Endothelial cell of umbilical vein (primary cell): ENCODE measurements around the gene EDEM2. TPM values are rescaled to one million over a fixed set of nuclear protein-coding genes. Genes with fewer than 3 reads are reported as not detected.

Experiments
- BruUV-seq: library from RNA; stranded (reverse); fragments of 400-500 nt; replicated peaks from 2 replicates; lab custom pipeline; 2021; lab: Mats Ljungman, UMichigan
- CTCF ChIA-PET: fragments of 300-600, 350-600 bp; sonication (Branson Sonifier 250); formaldehyde crosslinking; loops from one replicate; lab custom pipeline; 2021; ENCODE audit warnings: antibody characterized with exemption, inconsistent platforms; lab: Charles Lee
- POLR2A ChIA-PET: fragments of 300-600, 350-600 bp; sonication (Branson Sonifier 250); formaldehyde crosslinking; loops from one replicate; lab custom pipeline; 2021; ENCODE audit warnings: antibody characterized with exemption, inconsistent platforms; lab: Charles Lee
- DNase-seq: peaks from one replicate; pipeline ENCODE4 v3.0.0-alpha.2; 2011; ENCODE audit warnings: low read depth, low spot score
- FAIRE-seq: peaks from 2 replicates; lab custom pipeline; 2011; peaks lifted over from hg19 to GRCh38; lab: Jason Lieb, UNC
- H2AFZ ChIP-seq: 2 replicates; pipeline ENCODE4 v1.6.0; 2012; ENCODE audit warnings: low read depth, low read length, control low read depth, inconsistent platforms
- H3K27ac ChIP-seq: 2 replicates; pipeline ENCODE4 v1.5.1; 2011; ENCODE audit warnings: low read depth, mild to moderate bottlenecking, control low read depth, low read length, moderate library complexity; ENCODE audit not compliant: insufficient read depth
- H3K27me3 ChIP-seq, 2 experiments: 2 replicates each; pipeline versions ENCODE4 v1.6.0 to v1.6.1; 2011; ENCODE audit warnings: low read length in 2 of 2, mixed read lengths in 1 of 2; ENCODE audit not compliant: control insufficient read depth in 2 of 2, insufficient read depth in 2 of 2
- H3K36me3 ChIP-seq, 2 experiments: 2 replicates in 1 of 2; 3 replicates in 1 of 2; pipeline ENCODE4 v1.5.1; 2011; ENCODE audit warnings: low read length in 2 of 2, mild to moderate bottlenecking in 1 of 2, moderate library complexity in 1 of 2; ENCODE audit not compliant: control insufficient read depth in 2 of 2, insufficient read depth in 2 of 2; ENCODE audit errors: extremely low read depth in 1 of 2
- H3K4me1 ChIP-seq: 3 replicates; pipeline ENCODE4 v1.5.1; 2011; ENCODE audit warnings: mild to moderate bottlenecking, low read length; ENCODE audit not compliant: control insufficient read depth, insufficient read depth; ENCODE audit errors: extremely low read depth
- H3K4me2 ChIP-seq: 2 replicates; pipeline ENCODE4 v1.6.1; 2011; ENCODE audit warnings: low read length, control low read depth, mixed read lengths; ENCODE audit not compliant: insufficient read depth
- H3K4me3 ChIP-seq, 3 experiments: fragments of 200-600 bp in 1 of 3; sonication (generic), shearing (Covaris generic) in 1 of 3; replicated peaks in 1 of 3; 2 replicates each; pipeline ENCODE4 v1.5.1; 2011 to 2016; ENCODE audit warnings: control low read depth in 3 of 3, low read length in 3 of 3, mild to moderate bottlenecking in 2 of 3, inconsistent platforms in 1 of 3, low read depth in 1 of 3, moderate library complexity in 1 of 3; ENCODE audit not compliant: insufficient read depth in 1 of 3
- H3K79me2 ChIP-seq: 2 replicates; pipeline ENCODE4 v1.6.0; 2012; ENCODE audit warnings: low read length, inconsistent platforms; ENCODE audit not compliant: control insufficient read depth, insufficient read depth
- H3K9ac ChIP-seq: replicated peaks from 2 replicates; pipeline ENCODE3; 2011; ENCODE audit warnings: low read length, control low read depth; ENCODE audit not compliant: insufficient read depth; ENCODE audit errors: extremely low read depth
- H3K9me1 ChIP-seq: replicated peaks from 3 replicates; pipeline ENCODE4 v1.6.0; 2011; ENCODE audit warnings: mild to moderate bottlenecking, low read length; ENCODE audit not compliant: control insufficient read depth, insufficient read depth; ENCODE audit errors: extremely low read depth
- H3K9me3 ChIP-seq: replicated peaks from 2 replicates; pipeline ENCODE4 v1.5.1; 2012; ENCODE audit warnings: low read length, inconsistent platforms; ENCODE audit not compliant: control insufficient read depth, insufficient read depth
- H4K20me1 ChIP-seq: replicated peaks from 2 replicates; pipeline ENCODE3; 2011; ENCODE audit warnings: mild to moderate bottlenecking, low read length; ENCODE audit not compliant: control insufficient read depth, insufficient read depth; ENCODE audit errors: extremely low read depth
- EZH2 ChIP-seq: IDR thresholded peaks from 2 replicates; pipeline ENCODE4 v1.6.1; 2012; ENCODE audit warnings: borderline replicate concordance, low read depth, mild to moderate bottlenecking, moderate library complexity, low read length, inconsistent platforms; ENCODE audit not compliant: severe bottlenecking
- FOS ChIP-seq: IDR thresholded peaks from 2 replicates; pipeline ENCODE4 v1.6.1; 2011; ENCODE audit warnings: mild to moderate bottlenecking, low read length, moderate library complexity, borderline replicate concordance; ENCODE audit not compliant: insufficient read depth
- GATA2 ChIP-seq: IDR thresholded peaks from 2 replicates; pipeline ENCODE4 v1.7.0; 2011; ENCODE audit warnings: low read depth, mild to moderate bottlenecking, moderate library complexity, mixed read lengths, low read length; ENCODE audit not compliant: insufficient read length, insufficient read depth
- JUN ChIP-seq: IDR thresholded peaks from 2 replicates; pipeline ENCODE4 v1.6.1; 2011; ENCODE audit warnings: borderline replicate concordance, low read depth; ENCODE audit not compliant: insufficient read length, insufficient read depth
- MYC ChIP-seq: IDR thresholded peaks from one replicate; pipeline ENCODE4 v1.6.1; 2011; ENCODE audit warnings: mild to moderate bottlenecking, low read depth, low read length
- POLR2A ChIP-seq: IDR thresholded peaks from 2 replicates; pipeline ENCODE4 v1.6.1; 2012; ENCODE audit warnings: low read depth, mild to moderate bottlenecking, control low read depth, low read length
- dilution Hi-C: fragments of 300-500 bp; cut with MboI; formaldehyde crosslinking; loops from one replicate; pipeline ENCODE4 v1.15.0; 2019; ENCODE audit warnings: low sequenced_read_pairs; ENCODE audit not compliant: extremely low pct_ligation_motif_present
- intact Hi-C: fragments of 100-400 bp; cut with micrococcal nuclease; formaldehyde crosslinking; loops from one replicate; pipeline ENCODE4 v1.10.0; 2022
- polyA plus RNA-seq, 4 experiments: library from polyadenylated mRNA; depleted of rRNA in 3 of 4; stranded (reverse) in 3 of 4; unstranded in 1 of 4; fragments of >200 nt; gene quantifications; 2 replicates each; pipeline versions ENCODE4 v1.2.1 to v1.2.3, GENCODE V29; 2011 to 2012; ENCODE audit warnings: missing spikeins in 1 of 4
- total RNA-seq: library from RNA; stranded (reverse); gene quantifications from 2 replicates; pipeline ENCODE4 v1.2.3, GENCODE V29; 2021
- TF ChIP-seq, protein P1 (sequence below), 2 donors: IDR thresholded peaks; 1 replicate in 1 of 2; 2 replicates in 1 of 2; pipeline ENCODE4 v1.5.1; 2011; ENCODE audit warnings: low read length in 2 of 2, mild to moderate bottlenecking in 2 of 2, moderate library complexity in 2 of 2, control low read depth in 1 of 2, inconsistent platforms in 1 of 2, low read depth in 1 of 2; ENCODE audit not compliant: insufficient read depth in 1 of 2; ENCODE audit errors: extremely low read depth in 1 of 2

The EDEM2 gene
- total and polyA plus RNA-seq, 2 donors (not counting 3 experiments of a cell fraction or from before 2014, with no cell fraction given) = 29.1 to 39.5 TPM

DNA sequence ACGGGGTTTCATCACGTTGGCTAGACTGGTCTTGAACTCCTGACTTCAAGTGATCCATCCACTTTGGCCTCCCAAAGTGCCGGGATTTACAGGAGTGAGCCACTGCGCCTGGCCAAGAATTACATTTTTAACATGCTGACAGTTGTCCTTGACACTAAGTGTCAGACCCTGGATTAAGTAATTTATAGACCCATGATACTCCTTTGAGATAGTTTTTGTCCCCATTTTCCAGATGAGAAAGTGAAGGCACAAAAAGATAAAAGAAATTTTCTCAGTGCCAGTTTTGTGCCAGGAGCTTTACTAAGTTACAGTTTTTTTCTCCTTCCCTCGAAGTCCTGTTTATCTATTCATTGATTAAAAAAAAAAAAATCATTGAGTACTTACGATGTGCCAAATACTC, 9.8 kb upstream of the EDEM2 start:
- CTCF ChIA-PET = interaction anchor here (0.6 kb wide), 1 partner anchor 106 kb away, joined by 3 read pairs; no protein-coding TSS in a partner anchor
- Histone ChIP-seq H3K27me3 (no peaks in the 10 kb centered on the region), H4K20me1 (no peaks in the 10 kb centered on the region), H3K79me2 (no peaks in the 10 kb centered on the region), H2AFZ (no peak overlapping the region), H3K36me3 (no peaks in the 10 kb centered on the region), H3K4me3 (no peak overlapping the region), H3K27ac (no peak overlapping the region), H3K9me1 (no peaks in the 10 kb centered on the region), H3K4me1 (no peaks in the 10 kb centered on the region), H3K9ac (no peak overlapping the region), H3K4me2 (no peak overlapping the region), H3K9me3 (no peaks in the 10 kb centered on the region)
- dilution Hi-C loops (no loop called here), intact Hi-C loops (no loop called here)
- BruUV-seq = no TSS peak
- POLR2A ChIA-PET = no interaction called here
- TF ChIP-seq GATA2 (no peak), POLR2A (no peak), MYC (no peak), JUN (no peak), FOS (no peak), EZH2 (no peak)
- TF ChIP-seq, protein P1, sequence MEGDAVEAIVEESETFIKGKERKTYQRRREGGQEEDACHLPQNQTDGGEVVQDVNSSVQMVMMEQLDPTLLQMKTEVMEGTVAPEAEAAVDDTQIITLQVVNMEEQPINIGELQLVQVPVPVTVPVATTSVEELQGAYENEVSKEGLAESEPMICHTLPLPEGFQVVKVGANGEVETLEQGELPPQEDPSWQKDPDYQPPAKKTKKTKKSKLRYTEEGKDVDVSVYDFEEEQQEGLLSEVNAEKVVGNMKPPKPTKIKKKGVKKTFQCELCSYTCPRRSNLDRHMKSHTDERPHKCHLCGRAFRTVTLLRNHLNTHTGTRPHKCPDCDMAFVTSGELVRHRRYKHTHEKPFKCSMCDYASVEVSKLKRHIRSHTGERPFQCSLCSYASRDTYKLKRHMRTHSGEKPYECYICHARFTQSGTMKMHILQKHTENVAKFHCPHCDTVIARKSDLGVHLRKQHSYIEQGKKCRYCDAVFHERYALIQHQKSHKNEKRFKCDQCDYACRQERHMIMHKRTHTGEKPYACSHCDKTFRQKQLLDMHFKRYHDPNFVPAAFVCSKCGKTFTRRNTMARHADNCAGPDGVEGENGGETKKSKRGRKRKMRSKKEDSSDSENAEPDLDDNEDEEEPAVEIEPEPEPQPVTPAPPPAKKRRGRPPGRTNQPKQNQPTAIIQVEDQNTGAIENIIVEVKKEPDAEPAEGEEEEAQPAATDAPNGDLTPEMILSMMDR (IDR thresholded peaks at IDR 0.05; ENCODE audit: extremely low read depth in 1 of 2, insufficient read depth in 1 of 2, low read depth in 1 of 2, low read length in 2 of 2) = no peak
- no peak for FAIRE-seq
- no peak for DNase-seq
